ENCODE results near the gene LY6G6C. TPM values are rescaled to one million over a fixed set of nuclear protein-coding genes. Genes with fewer than 3 reads are reported as not detected.
A peak's percentile ranks its signal among the peaks of the same experiment; 100 is the strongest.
"Not testable (repeated sequence)": the region's sequence is repeated elsewhere in the genome, so short reads cannot be mapped to it uniquely, and the experiment has no call there.

The LY6G6C gene
- total RNA-seq, 1 donor from 2014 or later = not detected

DNA sequence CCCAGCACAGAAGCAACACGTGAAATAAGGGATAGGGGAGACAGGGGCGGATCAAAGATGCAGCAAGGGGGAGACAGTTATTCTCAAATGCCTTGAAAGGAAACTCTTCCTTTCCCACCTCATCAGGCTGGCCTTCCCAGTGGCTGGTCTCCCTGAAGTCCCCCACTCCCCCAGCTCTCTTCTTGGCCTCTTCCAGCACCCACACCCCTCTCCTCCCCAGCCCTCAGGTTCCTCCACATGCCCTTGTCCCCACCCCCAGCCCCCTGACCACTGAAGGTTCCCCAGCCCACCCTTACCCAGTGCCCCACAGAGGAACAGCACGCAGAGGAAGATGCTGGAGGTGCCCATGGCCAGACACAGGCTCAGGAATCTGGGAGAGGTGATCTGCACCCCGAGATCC lies 8.1 kb downstream of the LY6G6C start:
- TF ChIP-seq, protein P1, sequence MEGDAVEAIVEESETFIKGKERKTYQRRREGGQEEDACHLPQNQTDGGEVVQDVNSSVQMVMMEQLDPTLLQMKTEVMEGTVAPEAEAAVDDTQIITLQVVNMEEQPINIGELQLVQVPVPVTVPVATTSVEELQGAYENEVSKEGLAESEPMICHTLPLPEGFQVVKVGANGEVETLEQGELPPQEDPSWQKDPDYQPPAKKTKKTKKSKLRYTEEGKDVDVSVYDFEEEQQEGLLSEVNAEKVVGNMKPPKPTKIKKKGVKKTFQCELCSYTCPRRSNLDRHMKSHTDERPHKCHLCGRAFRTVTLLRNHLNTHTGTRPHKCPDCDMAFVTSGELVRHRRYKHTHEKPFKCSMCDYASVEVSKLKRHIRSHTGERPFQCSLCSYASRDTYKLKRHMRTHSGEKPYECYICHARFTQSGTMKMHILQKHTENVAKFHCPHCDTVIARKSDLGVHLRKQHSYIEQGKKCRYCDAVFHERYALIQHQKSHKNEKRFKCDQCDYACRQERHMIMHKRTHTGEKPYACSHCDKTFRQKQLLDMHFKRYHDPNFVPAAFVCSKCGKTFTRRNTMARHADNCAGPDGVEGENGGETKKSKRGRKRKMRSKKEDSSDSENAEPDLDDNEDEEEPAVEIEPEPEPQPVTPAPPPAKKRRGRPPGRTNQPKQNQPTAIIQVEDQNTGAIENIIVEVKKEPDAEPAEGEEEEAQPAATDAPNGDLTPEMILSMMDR (IDR thresholded peaks at IDR 0.05; ENCODE audit: insufficient read depth, low read length, poor library complexity, severe bottlenecking) = no peak
- Histone ChIP-seq H3K27me3 (ENCODE audit: control insufficient read depth, insufficient read depth, low read length) (peaks cover 7% of the 10 kb centered on the region), H3K4me3 (ENCODE audit: low read depth, low read length) (no peak overlapping the region), H3K36me3 (ENCODE audit: control insufficient read depth, insufficient read depth, low read length) (no peaks in the 10 kb centered on the region)
- no peak for DNase-seq (ENCODE audit: low read depth)

- Histone ChIP-seq H3K36me3 (ENCODE audit: control insufficient read depth, insufficient read depth, low read length) (no peaks in the 10 kb centered on the region), H3K27me3 (ENCODE audit: control insufficient read depth, insufficient read depth, low read length) (peaks cover 7% of the 10 kb centered on the region), H3K4me3 (ENCODE audit: low read depth, low read length) (no peak overlapping the region)
- TF ChIP-seq, protein P1 (IDR thresholded peaks at IDR 0.05; ENCODE audit: insufficient read depth, low read length, poor library complexity, severe bottlenecking) = peak; percentile 37
- DNase-seq (ENCODE audit: low read depth) = no peak
Observed at GRCh38 chr6:31712296-31712695, 9.2 kb downstream of the LY6G6C start.

- H3K36me3 ChIP-seq (ENCODE audit: control insufficient read depth, insufficient read depth, low read length) = no peaks in the 10 kb centered on the region
- TF ChIP-seq, protein P1 (IDR thresholded peaks at IDR 0.05; ENCODE audit: insufficient read depth, low read length, poor library complexity, severe bottlenecking) = no peak
- peaks cover 7% of the 10 kb centered on the region for H3K27me3 ChIP-seq (ENCODE audit: control insufficient read depth, insufficient read depth, low read length)
- H3K4me3 ChIP-seq (ENCODE audit: low read depth, low read length) = no peak overlapping the region
- DNase-seq (ENCODE audit: low read depth) = no peak
Observed at GRCh38 chr6:31711233-31711632, 10.3 kb downstream of the LY6G6C start.

GRCh38 chr6:31710523-31711219 lies 10.9 kb downstream of the LY6G6C start:
- no peaks in the 10 kb centered on the region for H3K36me3 ChIP-seq (ENCODE audit: control insufficient read depth, insufficient read depth, low read length)
- TF ChIP-seq, protein P1 (IDR thresholded peaks at IDR 0.05; ENCODE audit: insufficient read depth, low read length, poor library complexity, severe bottlenecking) = no peak
- peaks cover 7% of the 10 kb centered on the region for H3K27me3 ChIP-seq (ENCODE audit: control insufficient read depth, insufficient read depth, low read length)
- no peak overlapping the region for H3K4me3 ChIP-seq (ENCODE audit: low read depth, low read length)
- DNase-seq (ENCODE audit: low read depth) = no peak

DNA sequence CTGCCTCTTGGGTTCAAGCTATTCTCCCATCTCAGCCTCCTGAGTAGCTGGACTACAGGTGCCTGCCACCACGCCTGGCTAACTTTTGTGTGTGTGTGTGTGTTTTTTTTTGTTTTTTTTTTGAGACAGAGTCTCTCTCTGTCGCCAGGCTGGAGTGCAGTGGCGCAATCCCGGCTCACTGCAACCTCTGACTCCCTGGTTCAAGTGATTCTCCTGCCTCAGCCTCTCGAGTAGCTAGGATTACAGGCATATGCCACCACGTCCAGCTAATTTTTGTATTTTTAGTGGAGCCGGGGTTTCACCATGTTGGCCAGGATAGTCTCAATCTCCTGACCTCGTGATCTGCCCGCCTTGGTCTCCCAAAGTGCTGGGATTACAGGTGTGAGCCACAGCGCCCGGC lies 12.4 kb downstream of the LY6G6C start:
- not testable (repeated sequence) for H3K27me3 ChIP-seq (ENCODE audit: control insufficient read depth, insufficient read depth, low read length); H3K36me3 ChIP-seq (ENCODE audit: control insufficient read depth, insufficient read depth, low read length); DNase-seq (ENCODE audit: low read depth); H3K4me3 ChIP-seq (ENCODE audit: low read depth, low read length)

DNA sequence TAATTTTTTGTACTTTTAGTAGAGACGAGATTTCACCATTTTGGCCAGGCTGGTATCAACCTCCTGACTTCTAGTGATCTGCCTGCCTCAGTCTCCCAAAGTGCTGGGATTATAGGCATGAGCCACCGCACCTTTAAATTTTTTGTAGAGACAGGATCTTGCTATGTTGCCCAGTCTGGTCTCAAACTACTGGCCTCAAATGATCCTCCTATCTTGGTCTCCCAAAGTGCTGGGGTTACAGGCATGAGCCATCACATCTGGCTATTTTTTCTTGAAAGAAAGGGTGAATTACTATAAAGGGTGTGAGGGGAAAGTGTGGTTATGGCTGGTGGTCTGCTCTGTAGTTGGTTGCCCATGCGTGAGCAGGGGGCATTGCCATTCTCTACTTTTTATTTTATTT lies 13.3 kb downstream of the LY6G6C start:
- Histone ChIP-seq H3K4me3 (ENCODE audit: low read depth, low read length) (no peak overlapping the region), H3K27me3 (ENCODE audit: control insufficient read depth, insufficient read depth, low read length) (peaks cover 3% of the 10 kb centered on the region), H3K36me3 (ENCODE audit: control insufficient read depth, insufficient read depth, low read length) (no peaks in the 10 kb centered on the region)
- DNase-seq (ENCODE audit: low read depth) = no peak
- TF ChIP-seq, protein P1 (IDR thresholded peaks at IDR 0.05; ENCODE audit: insufficient read depth, low read length, poor library complexity, severe bottlenecking) = no peak
